Measurements from ENCODE around the gene CCDC188. TPM values are rescaled to one million over a fixed set of nuclear protein-coding genes. Genes with fewer than 3 reads are reported as not detected.

CCDC188 gene
- polyA plus RNA-seq, 1 experiment, result 6.5 TPM

DNA sequence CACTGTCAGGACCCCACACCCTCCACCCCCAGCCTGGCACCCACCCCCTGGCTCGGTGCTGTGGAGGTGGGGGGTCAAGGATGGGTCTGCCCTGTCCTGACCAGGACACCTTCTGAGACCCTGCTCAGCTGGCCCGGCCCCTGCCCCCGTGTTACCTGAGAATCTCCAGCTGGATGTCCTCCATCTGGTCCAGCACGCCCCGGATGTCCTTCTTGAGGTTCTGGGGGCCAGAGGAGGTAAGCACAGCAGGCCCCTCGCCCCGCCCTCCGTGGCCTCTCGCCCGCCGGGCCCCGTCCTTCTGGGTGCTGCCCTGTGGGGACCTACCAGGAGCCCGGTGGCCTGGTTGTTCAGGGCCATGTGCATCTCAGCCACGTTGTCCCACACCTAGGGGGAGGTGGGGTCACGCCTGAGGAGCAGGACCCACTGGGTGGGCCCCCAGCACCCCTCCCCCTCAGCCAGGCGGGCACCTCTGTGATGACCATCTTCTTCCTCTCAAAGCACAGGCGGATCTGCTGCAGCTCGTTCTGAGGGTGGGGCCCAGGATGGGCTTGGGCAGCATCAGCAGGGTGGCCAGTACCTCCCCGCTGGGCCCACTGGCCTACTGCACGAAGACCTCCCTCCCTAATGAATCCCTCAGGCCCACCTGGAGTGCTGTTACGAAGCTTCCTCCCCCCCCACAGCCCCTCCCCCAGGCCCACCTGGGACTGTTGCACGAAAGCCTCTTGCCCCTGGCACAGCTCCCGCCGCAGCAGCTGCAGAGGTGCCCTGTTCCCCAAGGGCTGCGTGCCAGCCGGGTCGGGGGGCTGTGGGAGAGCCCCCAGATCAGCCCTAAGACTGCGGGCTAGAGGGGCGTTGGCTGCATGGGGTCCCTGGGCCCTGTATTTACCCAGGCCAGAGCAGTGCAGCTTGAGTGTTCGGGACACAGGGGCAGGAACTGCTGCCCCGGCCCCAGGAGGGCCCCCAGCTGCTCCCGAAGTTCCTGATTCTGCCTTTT, 1.3 kb downstream of the CCDC188 start:
- H3K27me3 ChIP-seq (ENCODE audit: control insufficient read depth, insufficient read depth, low read length), result no peaks in the 10 kb centered on the region
- TF ChIP-seq, protein P1, sequence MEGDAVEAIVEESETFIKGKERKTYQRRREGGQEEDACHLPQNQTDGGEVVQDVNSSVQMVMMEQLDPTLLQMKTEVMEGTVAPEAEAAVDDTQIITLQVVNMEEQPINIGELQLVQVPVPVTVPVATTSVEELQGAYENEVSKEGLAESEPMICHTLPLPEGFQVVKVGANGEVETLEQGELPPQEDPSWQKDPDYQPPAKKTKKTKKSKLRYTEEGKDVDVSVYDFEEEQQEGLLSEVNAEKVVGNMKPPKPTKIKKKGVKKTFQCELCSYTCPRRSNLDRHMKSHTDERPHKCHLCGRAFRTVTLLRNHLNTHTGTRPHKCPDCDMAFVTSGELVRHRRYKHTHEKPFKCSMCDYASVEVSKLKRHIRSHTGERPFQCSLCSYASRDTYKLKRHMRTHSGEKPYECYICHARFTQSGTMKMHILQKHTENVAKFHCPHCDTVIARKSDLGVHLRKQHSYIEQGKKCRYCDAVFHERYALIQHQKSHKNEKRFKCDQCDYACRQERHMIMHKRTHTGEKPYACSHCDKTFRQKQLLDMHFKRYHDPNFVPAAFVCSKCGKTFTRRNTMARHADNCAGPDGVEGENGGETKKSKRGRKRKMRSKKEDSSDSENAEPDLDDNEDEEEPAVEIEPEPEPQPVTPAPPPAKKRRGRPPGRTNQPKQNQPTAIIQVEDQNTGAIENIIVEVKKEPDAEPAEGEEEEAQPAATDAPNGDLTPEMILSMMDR (IDR thresholded peaks at IDR 0.05; ENCODE audit: insufficient read depth, low read depth, low read length), result no peak
- CTCF ChIA-PET, result no interaction called here
- DNase-seq (ENCODE audit: low read depth), result no peak
- peaks cover 3% of the 10 kb centered on the region for H3K36me3 ChIP-seq (ENCODE audit: control insufficient read depth, insufficient read depth, low read length)
- no peak overlapping the region for H3K4me3 ChIP-seq (ENCODE audit: low read depth, low read length)
- POLR2A ChIA-PET, result no interaction called here

DNA sequence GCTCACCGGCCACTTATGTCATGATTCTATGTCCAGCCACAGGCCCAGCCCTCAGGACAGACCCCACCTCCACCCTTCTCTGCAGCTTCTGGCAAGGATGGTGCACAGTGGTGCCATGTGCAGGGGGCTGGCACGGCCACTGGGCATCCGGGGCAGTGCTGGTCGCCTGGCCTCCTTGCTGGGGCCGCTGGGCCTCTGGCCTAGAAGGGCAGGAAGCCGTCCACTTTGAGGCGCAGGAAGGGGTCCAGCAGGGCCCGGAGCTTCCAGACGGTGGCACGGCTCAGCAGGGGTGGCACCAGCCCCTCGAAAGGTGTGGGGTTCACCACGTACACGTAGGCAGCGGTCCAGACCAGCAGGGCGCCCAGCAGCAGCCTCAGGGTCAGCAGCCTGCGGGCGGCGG, 2.4 kb downstream of the CCDC188 start:
- DNase-seq (ENCODE audit: low read depth), result no peak
- ChIA-PET CTCF (no interaction called here), POLR2A (no interaction called here)
- Histone ChIP-seq H3K4me3 (ENCODE audit: low read depth, low read length) (no peak overlapping the region), H3K36me3 (ENCODE audit: control insufficient read depth, insufficient read depth, low read length) (peaks cover 9% of the 10 kb centered on the region), H3K27me3 (ENCODE audit: control insufficient read depth, insufficient read depth, low read length) (no peaks in the 10 kb centered on the region)
- TF ChIP-seq, protein P1 (IDR thresholded peaks at IDR 0.05; ENCODE audit: insufficient read depth, low read depth, low read length), result no peak

DNA sequence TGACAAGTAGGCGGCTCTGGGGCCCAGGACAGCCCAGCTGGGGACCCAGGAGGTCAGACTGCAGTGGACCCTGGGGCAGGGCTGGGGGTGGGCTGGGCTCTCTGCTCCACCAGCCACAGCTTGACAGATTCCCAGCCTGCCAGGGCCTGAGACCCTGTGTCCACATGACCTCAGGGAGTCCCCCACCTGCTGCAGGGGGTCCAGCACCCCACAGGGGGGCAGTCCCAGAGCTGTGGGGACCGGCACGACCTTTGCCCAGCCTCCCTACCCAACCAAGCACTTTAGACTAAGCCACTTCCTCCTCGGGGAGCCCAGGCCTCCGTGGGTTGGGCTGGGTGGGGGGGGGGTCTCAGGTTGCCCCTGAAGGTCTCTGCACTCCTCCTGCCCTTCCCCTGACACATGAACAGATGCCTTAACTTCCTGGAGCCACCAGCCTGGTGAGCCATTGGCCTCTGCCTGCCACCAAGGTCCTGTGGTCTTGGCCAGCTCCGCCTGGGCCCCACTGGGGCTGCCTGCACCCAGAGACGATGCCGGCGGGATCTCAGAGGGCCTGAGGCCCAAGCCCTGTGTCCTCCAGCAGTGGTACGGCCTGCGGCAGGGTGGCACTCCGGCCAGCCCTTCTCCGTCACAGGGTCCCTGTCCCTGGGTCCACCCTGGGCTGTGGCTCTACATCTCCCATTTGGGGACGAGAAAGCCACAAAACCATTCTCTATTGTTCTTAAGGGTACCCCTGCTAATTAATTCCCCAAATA, 3.4 kb downstream of the CCDC188 start:
- ChIA-PET CTCF (interaction anchor here (0.7 kb wide), 1 partner anchor 175 kb away, joined by 3 read pairs; no protein-coding TSS in a partner anchor), POLR2A (no interaction called here)
- no peaks in the 10 kb centered on the region for H3K27me3 ChIP-seq (ENCODE audit: control insufficient read depth, insufficient read depth, low read length)

DNA sequence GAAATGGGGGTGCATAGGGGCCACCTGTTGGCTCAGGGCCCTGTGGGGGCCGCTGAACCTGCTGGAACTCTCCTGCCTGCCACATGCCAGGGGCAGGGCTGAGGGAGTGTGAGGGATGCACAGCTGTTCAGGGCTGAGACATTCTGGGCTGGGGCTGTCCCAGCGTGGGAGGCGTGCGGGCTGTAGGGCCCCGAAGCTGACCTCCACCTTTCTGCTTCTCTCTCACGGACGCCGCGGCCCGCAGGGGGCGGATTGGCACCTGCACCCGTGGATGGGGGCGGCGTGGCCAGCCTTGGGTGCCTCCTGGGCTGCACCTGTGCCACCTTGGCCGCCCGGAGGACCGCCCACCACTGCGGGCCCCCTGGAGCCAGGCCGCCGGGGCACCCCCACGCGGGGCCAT, 4.1 kb downstream of the CCDC188 start:
- ChIA-PET POLR2A (no interaction called here), CTCF (interaction anchor here (0.7 kb wide), 1 partner anchor 174 kb away, joined by 3 read pairs; no protein-coding TSS in a partner anchor)
- H3K36me3 ChIP-seq (ENCODE audit: control insufficient read depth, insufficient read depth, low read length), result peaks cover 15% of the 10 kb centered on the region
- no peaks in the 10 kb centered on the region for H3K27me3 ChIP-seq (ENCODE audit: control insufficient read depth, insufficient read depth, low read length)
- no peak overlapping the region for H3K4me3 ChIP-seq (ENCODE audit: low read depth, low read length)
- no peak for DNase-seq (ENCODE audit: low read depth)
- TF ChIP-seq, protein P1 (IDR thresholded peaks at IDR 0.05; ENCODE audit: insufficient read depth, low read depth, low read length), result no peak

More for the DNA sequence above, 3.4 kb downstream of the CCDC188 start:
- Histone ChIP-seq H3K36me3 (ENCODE audit: control insufficient read depth, insufficient read depth, low read length) (peaks cover 14% of the 10 kb centered on the region), H3K4me3 (ENCODE audit: low read depth, low read length) (no peak overlapping the region)
- TF ChIP-seq, protein P1 (IDR thresholded peaks at IDR 0.05; ENCODE audit: insufficient read depth, low read depth, low read length), result no peak
- no peak for DNase-seq (ENCODE audit: low read depth)

DNA sequence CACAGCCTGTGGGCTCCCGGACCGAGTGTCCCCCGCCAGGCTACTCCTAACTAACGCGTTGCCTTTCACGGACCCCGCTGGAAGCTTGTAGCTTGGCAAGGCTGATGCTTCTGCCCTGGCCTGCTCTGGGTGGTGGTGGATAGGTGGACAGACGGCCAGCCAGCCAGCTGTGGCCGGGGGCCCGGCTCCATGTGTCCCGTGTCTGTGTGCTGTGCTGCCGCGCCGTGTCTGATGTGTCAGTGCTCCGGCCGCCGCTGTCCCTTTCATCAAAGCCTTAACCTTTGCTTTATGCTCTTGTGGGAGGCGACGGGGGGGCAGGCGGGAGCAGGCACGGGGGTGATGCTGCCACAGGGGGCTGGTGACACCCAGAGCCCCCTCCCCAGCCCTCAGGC, 5.0 kb downstream of the CCDC188 start:
- ChIA-PET CTCF (no interaction called here), POLR2A (no interaction called here)
- DNase-seq (ENCODE audit: low read depth), result no peak
- Histone ChIP-seq H3K36me3 (ENCODE audit: control insufficient read depth, insufficient read depth, low read length) (peaks cover 15% of the 10 kb centered on the region), H3K27me3 (ENCODE audit: control insufficient read depth, insufficient read depth, low read length) (no peaks in the 10 kb centered on the region), H3K4me3 (ENCODE audit: low read depth, low read length) (no peak overlapping the region)
- TF ChIP-seq, protein P1 (IDR thresholded peaks at IDR 0.05; ENCODE audit: insufficient read depth, low read depth, low read length), result no peak

Data from BJ (cell line).